HCT116 (cell line): ENCODE measurements around the gene USH1C. TPM values are rescaled to one million over a fixed set of nuclear protein-coding genes. Genes with fewer than 3 reads are reported as not detected.

Experiments used
- ATAC-seq: fragments of 200-7000 bp; cut with Tn5 transposase; 2 replicates; pipeline ENCODE4 v1.9.1; 2020; ENCODE audit warnings: mild to moderate bottlenecking, moderate library complexity
- BruUV-seq: library from RNA; stranded (reverse); fragments of 400-500 nt; replicated peaks from 2 replicates; lab custom pipeline; 2021; lab: Mats Ljungman, UMichigan
- CTCF ChIA-PET: fragments of 300-600 bp; sonication (Branson Sonifier 250); formaldehyde crosslinking; loops from one replicate; lab custom pipeline; 2021; ENCODE audit warnings: antibody characterized with exemption; lab: Charles Lee
- POLR2A ChIA-PET: fragments of 300-600, 350-600 bp; sonication (Branson Sonifier 250); formaldehyde crosslinking; loops from one replicate; lab custom pipeline; 2021; ENCODE audit warnings: antibody characterized with exemption; lab: Charles Lee
- RAD21 ChIA-PET, 2 experiments: fragments of 300-600 bp; sonication (Branson Sonifier 250); formaldehyde crosslinking; loops; one replicate each; lab custom pipeline; 2023; ENCODE audit warnings: low total read pairs in 2 of 2; ENCODE audit not compliant: uncharacterized antibody in 2 of 2, unreplicated experiment in 2 of 2, low non-redundant PET in 1 of 2; lab: Charles Lee
- DNase-seq: peaks from one replicate; pipeline ENCODE4 v3.0.0-alpha.2; 2010; ENCODE audit warnings: low read depth, low spot score
- H2AFZ ChIP-seq: fragments of 200-600 bp; shearing (Covaris generic), sonication (generic); 2 replicates; pipeline ENCODE4 v1.6.1; 2017; ENCODE audit warnings: low read depth, mixed run types, mixed read lengths, antibody characterized with exemption, low read length; ENCODE audit not compliant: poor library complexity, severe bottlenecking
- H3K27ac ChIP-seq: 2 replicates; pipeline ENCODE4 v1.5.1; 2012; ENCODE audit warnings: low read depth, low read length
- H3K27me3 ChIP-seq: fragments of 200-600 bp; sonication (generic); 2 replicates; pipeline ENCODE4 v1.6.1; 2016; ENCODE audit warnings: mixed run types, low read length, mixed read lengths; ENCODE audit not compliant: insufficient read depth
- H3K36me3 ChIP-seq, 2 experiments: fragments of 200-500 bp in 1 of 2; fragments of 200-600 bp in 1 of 2; sonication (Bioruptor generic) in 1 of 2; sonication (generic) in 1 of 2; 2 replicates each; pipeline versions ENCODE4 v1.5.1 to v1.6.1; 2014 to 2016; ENCODE audit warnings: low read length in 2 of 2, inconsistent platforms in 1 of 2, mixed read lengths in 1 of 2, mixed run types in 1 of 2; ENCODE audit not compliant: insufficient read depth in 2 of 2, control insufficient read depth in 1 of 2
- H3K4me1 ChIP-seq, 2 experiments: fragments of 200-600 bp in 1 of 2; sonication (generic) in 1 of 2; 2 replicates each; pipeline versions ENCODE4 v1.5.1 to v1.6.1; 2012 to 2017; ENCODE audit warnings: low read length in 2 of 2, inconsistent platforms in 1 of 2, mild to moderate bottlenecking in 1 of 2, mixed read lengths in 1 of 2, mixed run types in 1 of 2, moderate library complexity in 1 of 2; ENCODE audit not compliant: insufficient read depth in 2 of 2, control insufficient read depth in 1 of 2
- H3K4me2 ChIP-seq: fragments of 200-600 bp; sonication (generic); 2 replicates; pipeline ENCODE4 v1.6.1; 2017; ENCODE audit warnings: mixed run types, low read length, mixed read lengths
- H3K4me3 ChIP-seq, 2 experiments: fragments of 200-600 bp in 1 of 2; sonication (generic) in 1 of 2; replicated peaks in 1 of 2; 2 replicates each; pipeline ENCODE4 v1.5.1; 2011 to 2016; ENCODE audit warnings: low read length in 2 of 2, control low read depth in 1 of 2, low read depth in 1 of 2, mild to moderate bottlenecking in 1 of 2, mixed read lengths in 1 of 2, mixed run types in 1 of 2
- H3K79me2 ChIP-seq: fragments of 200-600 bp; sonication (generic); 2 replicates; pipeline ENCODE4 v1.6.1; 2017; ENCODE audit warnings: mild to moderate bottlenecking, mixed run types, low read length, moderate library complexity, mixed read lengths; ENCODE audit not compliant: insufficient read depth
- H3K9ac ChIP-seq: fragments of 200-600 bp; sonication (generic); 2 replicates; pipeline ENCODE4 v1.6.1; 2016; ENCODE audit warnings: low read length, mixed read lengths
- H3K9me2 ChIP-seq: fragments of 200-600 bp; sonication (generic), shearing (Covaris generic); 2 replicates; pipeline ENCODE4 v1.6.1; 2017; ENCODE audit warnings: mixed run types, mild to moderate bottlenecking, moderate library complexity; ENCODE audit not compliant: insufficient read depth
- H3K9me3 ChIP-seq, 2 experiments: fragments of 200-500 bp in 1 of 2; fragments of 200-600 bp in 1 of 2; sonication (Bioruptor generic) in 1 of 2; sonication (generic) in 1 of 2; 2 replicates each; pipeline ENCODE4 v1.6.1; 2014 to 2017; ENCODE audit warnings: low read length in 2 of 2, mixed read lengths in 2 of 2, inconsistent platforms in 1 of 2, low read depth in 1 of 2, mild to moderate bottlenecking in 1 of 2, mixed run types in 1 of 2, moderate library complexity in 1 of 2; ENCODE audit not compliant: control insufficient read depth in 1 of 2, insufficient read depth in 1 of 2
- H4K20me1 ChIP-seq: fragments of 200-600 bp; sonication (generic), shearing (Covaris generic); 2 replicates; pipeline ENCODE4 v1.6.1; 2017; ENCODE audit warnings: mixed run types, mild to moderate bottlenecking, moderate library complexity; ENCODE audit not compliant: insufficient read depth
- ATF3 ChIP-seq: IDR thresholded peaks from 2 replicates; pipeline ENCODE4 v1.6.1; 2012
- CEBPB ChIP-seq: IDR thresholded peaks from 2 replicates; pipeline ENCODE4 v1.6.1; 2012; ENCODE audit warnings: low read depth
- CTCF ChIP-seq, 3 experiments: fragments of 200-600 bp in 1 of 3; sonication (generic) in 1 of 3; IDR thresholded peaks in 2 of 3; conservative IDR thresholded peaks in 1 of 3; 2 replicates each; pipeline ENCODE4 v1.5.1; 2012 to 2017; ENCODE audit warnings: low read depth in 2 of 3, low read length in 2 of 3, antibody characterized with exemption in 1 of 3, borderline replicate concordance in 1 of 3, control low read depth in 1 of 3, mild to moderate bottlenecking in 1 of 3, mixed read lengths in 1 of 3, mixed run types in 1 of 3, moderate library complexity in 1 of 3; ENCODE audit not compliant: insufficient read depth in 1 of 3
- EZH2phosphoT487 ChIP-seq: fragments of 200-600 bp; IDR thresholded peaks from 2 replicates; pipeline ENCODE4 v1.6.1; 2018; ENCODE audit warnings: antibody characterized with exemption, borderline replicate concordance
- FOSL1 ChIP-seq: IDR thresholded peaks from 2 replicates; pipeline ENCODE4 v1.6.1; 2012; ENCODE audit warnings: low read depth
- JUND ChIP-seq: IDR thresholded peaks from 2 replicates; pipeline ENCODE4 v1.6.1; 2012
- RAD21 ChIP-seq: IDR thresholded peaks from 2 replicates; pipeline ENCODE4 v1.6.1; 2012; ENCODE audit warnings: low read depth, mild to moderate bottlenecking
- SIN3A ChIP-seq: IDR thresholded peaks from 2 replicates; pipeline ENCODE4 v1.6.1; 2012; ENCODE audit warnings: low read depth
- SP1 ChIP-seq: IDR thresholded peaks from 2 replicates; pipeline ENCODE4 v1.6.1; 2012; ENCODE audit warnings: low read depth
- SRF ChIP-seq: IDR thresholded peaks from 2 replicates; pipeline ENCODE4 v1.6.1; 2012; ENCODE audit warnings: low read depth
- TCF7L2 ChIP-seq: IDR thresholded peaks from 2 replicates; pipeline ENCODE4 v1.7.0; 2011; ENCODE audit warnings: borderline replicate concordance, inconsistent platforms; ENCODE audit not compliant: insufficient read depth, insufficient read length; ENCODE audit errors: extremely low read depth
- YY1 ChIP-seq: IDR thresholded peaks from 2 replicates; pipeline ENCODE4 v1.6.1; 2011; ENCODE audit warnings: low read length, low read depth, moderate library complexity, mild to moderate bottlenecking; ENCODE audit not compliant: insufficient replicate concordance; ENCODE audit errors: extremely low read depth
- ZFX ChIP-seq: fragments of 450-650 bp; IDR thresholded peaks from 2 replicates; pipeline ENCODE4 v1.6.1; 2017
- ZNF274 ChIP-seq: fragments of 200-500 bp; sonication (Bioruptor generic); IDR thresholded peaks from 2 replicates; pipeline ENCODE4 v1.6.1; 2014; ENCODE audit warnings: mild to moderate bottlenecking, low read depth, low read length, inconsistent platforms
- intact Hi-C: fragments of 100-400 bp; cut with micrococcal nuclease; formaldehyde crosslinking; loops from 2 replicates; pipeline ENCODE4 v1.10.0; 2022
- total RNA-seq: library from RNA; stranded (reverse); gene quantifications from one replicate; pipeline ENCODE4 v1.2.1, GENCODE V29; 2021; ENCODE audit not compliant: unreplicated experiment
- TF ChIP-seq, protein P1 (sequence below): IDR thresholded peaks from 2 replicates; pipeline ENCODE4 v1.6.1; 2012; ENCODE audit warnings: low read depth

USH1C gene
- total RNA-seq, 1 experiment from 2014 or later: 13.4 TPM

- Histone ChIP-seq H4K20me1 (no peaks in the 10 kb centered on the region), H3K4me1 (no peaks in the 10 kb centered on the region), H2AFZ (no peak overlapping the region), H3K4me2 (no peak overlapping the region), H3K27me3 (no peaks in the 10 kb centered on the region; the same call in 1 of the 2 replicates), H3K9me3 (no peaks in the 10 kb centered on the region), H3K9me2 (no peaks in the 10 kb centered on the region), H3K9ac (no peak overlapping the region), H3K36me3 (no peaks in the 10 kb centered on the region), H3K79me2 (no peaks in the 10 kb centered on the region), H3K4me3 (no peak overlapping the region), H3K27ac (no peak overlapping the region)
- POLR2A ChIA-PET: no interaction called here
- intact Hi-C loops: no loop called here
- DNase-seq (no peak), ATAC-seq (no peak)
- CTCF ChIA-PET: no interaction called here
- BruUV-seq: no TSS peak
- RAD21 ChIA-PET: no interaction called here
- TF ChIP-seq YY1 (no peak), JUND (no peak)
Measured at GRCh38 chr11:17572359-17572690, 28.1 kb upstream of the USH1C start.

- ChIA-PET RAD21 (no interaction called here), POLR2A (no interaction called here), CTCF (no interaction called here)
- Histone ChIP-seq H3K27me3 (no peaks in the 10 kb centered on the region; the same call in 1 of the 2 replicates), H3K9ac (no peak overlapping the region), H3K79me2 (no peaks in the 10 kb centered on the region), H3K4me1 (no peaks in the 10 kb centered on the region), H3K27ac (no peak overlapping the region), H3K9me2 (no peaks in the 10 kb centered on the region), H4K20me1 (no peaks in the 10 kb centered on the region), H2AFZ (no peak overlapping the region), H3K36me3 (no peaks in the 10 kb centered on the region), H3K4me2 (no peak overlapping the region), H3K9me3 (no peaks in the 10 kb centered on the region), H3K4me3 (no peak overlapping the region)
- intact Hi-C loops: no loop called here
- no peak for ATAC-seq
- DNase-seq: no peak
- no TSS peak for BruUV-seq
- TF ChIP-seq TCF7L2 (no peak), SIN3A (no peak), CEBPB (no peak), SRF (no peak), CTCF (IDR thresholded peaks at IDR 0.05 in 2 of 3, conservative IDR thresholded peaks at IDR 0.05 in 1 of 3; ENCODE audit: borderline replicate concordance in 1 of 3, insufficient read depth in 1 of 3, low read depth in 2 of 3, low read length in 2 of 3) (no peak), ZFX (no peak), ZNF274 (no peak), ATF3 (no peak), RAD21 (no peak), EZH2phosphoT487 (no peak), FOSL1 (no peak), SP1 (no peak)
- TF ChIP-seq, protein P1, sequence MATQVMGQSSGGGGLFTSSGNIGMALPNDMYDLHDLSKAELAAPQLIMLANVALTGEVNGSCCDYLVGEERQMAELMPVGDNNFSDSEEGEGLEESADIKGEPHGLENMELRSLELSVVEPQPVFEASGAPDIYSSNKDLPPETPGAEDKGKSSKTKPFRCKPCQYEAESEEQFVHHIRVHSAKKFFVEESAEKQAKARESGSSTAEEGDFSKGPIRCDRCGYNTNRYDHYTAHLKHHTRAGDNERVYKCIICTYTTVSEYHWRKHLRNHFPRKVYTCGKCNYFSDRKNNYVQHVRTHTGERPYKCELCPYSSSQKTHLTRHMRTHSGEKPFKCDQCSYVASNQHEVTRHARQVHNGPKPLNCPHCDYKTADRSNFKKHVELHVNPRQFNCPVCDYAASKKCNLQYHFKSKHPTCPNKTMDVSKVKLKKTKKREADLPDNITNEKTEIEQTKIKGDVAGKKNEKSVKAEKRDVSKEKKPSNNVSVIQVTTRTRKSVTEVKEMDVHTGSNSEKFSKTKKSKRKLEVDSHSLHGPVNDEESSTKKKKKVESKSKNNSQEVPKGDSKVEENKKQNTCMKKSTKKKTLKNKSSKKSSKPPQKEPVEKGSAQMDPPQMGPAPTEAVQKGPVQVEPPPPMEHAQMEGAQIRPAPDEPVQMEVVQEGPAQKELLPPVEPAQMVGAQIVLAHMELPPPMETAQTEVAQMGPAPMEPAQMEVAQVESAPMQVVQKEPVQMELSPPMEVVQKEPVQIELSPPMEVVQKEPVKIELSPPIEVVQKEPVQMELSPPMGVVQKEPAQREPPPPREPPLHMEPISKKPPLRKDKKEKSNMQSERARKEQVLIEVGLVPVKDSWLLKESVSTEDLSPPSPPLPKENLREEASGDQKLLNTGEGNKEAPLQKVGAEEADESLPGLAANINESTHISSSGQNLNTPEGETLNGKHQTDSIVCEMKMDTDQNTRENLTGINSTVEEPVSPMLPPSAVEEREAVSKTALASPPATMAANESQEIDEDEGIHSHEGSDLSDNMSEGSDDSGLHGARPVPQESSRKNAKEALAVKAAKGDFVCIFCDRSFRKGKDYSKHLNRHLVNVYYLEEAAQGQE: no peak
Measured at GRCh38 chr11:17571431-17572358, 27.5 kb upstream of the USH1C start.
